Measurements from ENCODE around the gene CTIF. TPM values are rescaled to one million over a fixed set of nuclear protein-coding genes. Genes with fewer than 3 reads are reported as not detected.

CTIF gene
- total and polyA plus RNA-seq, 11 donors, result 21.2 to 93.0 (median 68.0) TPM

DNA sequence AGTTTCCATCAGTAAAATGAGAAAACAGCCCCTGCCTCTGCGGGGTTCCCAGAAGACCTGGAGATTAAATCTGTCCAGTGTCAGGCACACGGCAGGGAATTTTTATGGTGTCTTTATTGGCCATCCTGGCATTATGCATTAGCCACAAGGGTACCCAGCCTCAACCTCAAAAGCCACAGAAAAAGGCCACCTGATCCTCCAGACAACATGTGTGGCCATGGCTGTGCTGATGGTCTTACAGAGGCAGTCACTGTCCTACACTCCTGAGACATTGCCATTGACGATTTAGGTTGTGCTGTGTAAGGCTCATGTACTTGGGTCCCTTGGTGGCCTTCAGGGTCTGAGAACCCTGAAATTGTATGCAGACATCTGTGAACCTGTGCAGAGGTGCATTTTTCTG, 296.3 kb downstream of the CTIF start:
- ATAC-seq (no peak), DNase-seq (no peak)
- peak overlapping the region in 2 of 12 donors; percentile 22 to 81 for H3K27ac ChIP-seq
- no peaks in the 10 kb centered on the region for H3K27me3 ChIP-seq
- H3K4me1 ChIP-seq, result peaks cover 0 to 83% (median 36%) of the 10 kb centered on the region in 12 donors
- H3K9me3 ChIP-seq, result no peaks in the 10 kb centered on the region
- no peak for TF ChIP-seq POLR2A (IDR thresholded peaks at IDR 0.05)
- TF ChIP-seq, protein P1, sequence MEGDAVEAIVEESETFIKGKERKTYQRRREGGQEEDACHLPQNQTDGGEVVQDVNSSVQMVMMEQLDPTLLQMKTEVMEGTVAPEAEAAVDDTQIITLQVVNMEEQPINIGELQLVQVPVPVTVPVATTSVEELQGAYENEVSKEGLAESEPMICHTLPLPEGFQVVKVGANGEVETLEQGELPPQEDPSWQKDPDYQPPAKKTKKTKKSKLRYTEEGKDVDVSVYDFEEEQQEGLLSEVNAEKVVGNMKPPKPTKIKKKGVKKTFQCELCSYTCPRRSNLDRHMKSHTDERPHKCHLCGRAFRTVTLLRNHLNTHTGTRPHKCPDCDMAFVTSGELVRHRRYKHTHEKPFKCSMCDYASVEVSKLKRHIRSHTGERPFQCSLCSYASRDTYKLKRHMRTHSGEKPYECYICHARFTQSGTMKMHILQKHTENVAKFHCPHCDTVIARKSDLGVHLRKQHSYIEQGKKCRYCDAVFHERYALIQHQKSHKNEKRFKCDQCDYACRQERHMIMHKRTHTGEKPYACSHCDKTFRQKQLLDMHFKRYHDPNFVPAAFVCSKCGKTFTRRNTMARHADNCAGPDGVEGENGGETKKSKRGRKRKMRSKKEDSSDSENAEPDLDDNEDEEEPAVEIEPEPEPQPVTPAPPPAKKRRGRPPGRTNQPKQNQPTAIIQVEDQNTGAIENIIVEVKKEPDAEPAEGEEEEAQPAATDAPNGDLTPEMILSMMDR (IDR thresholded peaks at IDR 0.05), result no peak
- intact Hi-C loops (cut with DNase I), result no loop called here
- WGBS, 4 donors, result 68 to 82% (median 72%) methylated on average over 3 of the region's 3 CpGs
- H3K36me3 ChIP-seq, result peaks cover 0 to 6% (median 0%) of the 10 kb centered on the region in 9 donors
- no peak overlapping the region for H3K4me3 ChIP-seq

DNA sequence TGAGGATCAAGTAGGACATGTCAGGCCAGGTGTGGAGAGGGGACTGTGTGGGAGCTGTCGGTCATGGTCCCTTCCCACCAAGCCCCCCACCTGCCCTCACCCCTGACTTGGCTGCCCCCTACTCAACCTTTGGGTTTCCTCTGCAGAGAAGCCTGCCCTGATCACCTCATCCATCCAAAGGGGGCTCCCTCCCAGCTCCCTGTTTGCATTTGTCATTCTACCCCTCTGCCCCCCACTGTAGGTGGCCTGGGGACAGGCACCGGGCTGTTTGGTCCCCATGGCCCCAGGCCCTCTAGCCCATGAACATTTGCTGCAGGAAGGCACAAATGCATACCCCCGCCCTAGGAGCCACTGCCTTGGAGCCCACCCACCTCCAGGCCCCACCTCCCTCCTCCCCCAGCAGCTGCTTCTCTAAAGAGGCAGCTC, 296.9 kb downstream of the CTIF start:
- Histone ChIP-seq H3K9me3 (no peaks in the 10 kb centered on the region), H3K27me3 (no peaks in the 10 kb centered on the region), H3K4me1 (peaks cover 0 to 86% (median 36%) of the 10 kb centered on the region in 12 donors), H3K27ac (peak overlapping the region in 1 of 12 donors; percentile 81), H3K4me3 (no peak overlapping the region), H3K36me3 (peaks cover 0 to 6% (median 0%) of the 10 kb centered on the region in 9 donors)
- TF ChIP-seq, protein P1 (IDR thresholded peaks at IDR 0.05), result no peak
- TF ChIP-seq POLR2A (IDR thresholded peaks at IDR 0.05), result no peak
- ATAC-seq, result no peak
- intact Hi-C loops (cut with DNase I), result no loop called here
- peak in 1 of 5 donors; percentile 20 for DNase-seq
- WGBS, 4 donors, result 87 to 100% (median 94%) methylated on average over 3 of the region's 3 CpGs

DNA sequence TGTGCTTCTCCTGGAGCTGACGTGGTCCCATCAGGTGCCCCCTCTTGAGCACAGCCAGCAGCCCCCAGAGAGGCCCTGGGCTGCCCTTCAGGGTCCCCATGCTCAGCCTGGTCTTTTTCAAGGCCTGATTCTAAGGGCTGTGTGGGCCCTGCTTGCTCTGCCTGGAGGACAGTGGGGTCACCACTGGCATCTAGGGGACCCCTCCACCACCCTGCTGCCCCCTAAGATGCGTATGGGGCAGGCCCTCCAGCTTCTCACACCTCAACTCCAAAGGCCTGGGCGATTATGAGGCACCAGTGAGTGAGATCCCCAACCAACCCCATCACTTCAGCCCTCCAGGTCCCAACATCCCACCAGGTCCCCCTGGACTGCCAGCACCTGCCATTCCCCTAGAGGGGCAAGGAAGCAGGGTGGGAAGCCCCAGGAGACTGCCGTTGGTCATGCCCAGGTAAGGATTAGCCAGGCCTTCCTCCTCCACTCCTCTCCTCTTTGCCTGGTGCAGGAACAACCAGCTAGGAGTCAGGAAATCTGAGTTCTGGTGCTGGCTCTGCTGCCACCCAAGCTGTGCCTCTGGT, 297.5 kb downstream of the CTIF start:
- DNase-seq (peak in 1 of 5 donors; percentile 30), ATAC-seq (no peak)
- intact Hi-C loops (cut with DNase I), result no loop called here
- Histone ChIP-seq H3K36me3 (peaks cover 0 to 6% (median 0%) of the 10 kb centered on the region in 9 donors), H3K9me3 (no peaks in the 10 kb centered on the region), H3K4me3 (no peak overlapping the region), H3K27ac (no peak overlapping the region), H3K4me1 (peaks cover 0 to 86% (median 42%) of the 10 kb centered on the region in 12 donors), H3K27me3 (no peaks in the 10 kb centered on the region)
- TF ChIP-seq, protein P1 (IDR thresholded peaks at IDR 0.05), result no peak
- no peak for TF ChIP-seq POLR2A (IDR thresholded peaks at IDR 0.05)
- 75 to 100% (median 93%) methylated on average over 2 to 4 of the region's 4 CpGs for WGBS, 4 donors

DNA sequence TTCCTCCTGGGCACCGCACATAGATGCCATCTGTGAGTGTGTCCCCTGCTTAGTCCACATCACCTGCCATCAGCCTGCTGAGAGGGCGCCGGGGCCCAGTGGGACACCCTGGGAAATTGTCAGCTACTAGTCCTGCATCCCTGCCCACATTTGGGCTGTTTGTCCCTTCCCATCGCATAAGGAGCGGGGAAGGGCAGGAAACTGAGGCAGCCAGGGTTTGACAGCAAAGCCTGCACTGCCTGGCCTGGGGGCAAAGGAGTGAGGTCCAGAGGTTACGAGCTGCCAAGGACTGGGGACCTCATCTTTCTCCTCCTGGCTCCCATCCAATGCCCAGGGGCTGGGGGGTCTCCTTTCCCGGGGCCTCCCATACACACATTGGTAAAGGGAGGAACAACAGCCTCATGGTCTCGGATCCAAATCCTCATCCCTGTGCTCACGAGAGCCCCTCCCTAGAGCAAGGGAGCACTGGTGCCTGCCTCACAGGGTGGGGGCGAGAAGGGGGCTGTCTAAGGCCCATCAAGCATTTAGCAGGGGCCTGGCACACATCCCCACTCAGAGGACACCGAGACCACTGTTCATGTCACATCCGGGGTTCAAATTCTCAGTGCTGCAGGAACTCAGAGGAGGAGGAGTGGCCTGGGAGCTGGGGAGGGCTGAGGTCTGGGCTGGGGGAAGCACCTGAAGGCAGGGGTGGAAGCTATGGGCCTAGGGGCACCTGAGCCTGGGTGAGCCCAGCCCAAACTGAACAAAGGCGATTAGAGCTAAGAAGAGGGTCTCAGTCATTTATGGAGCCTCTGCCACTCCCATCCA, 298.2 kb downstream of the CTIF start:
- peak in 2 of 5 donors; percentile 12 to 32 for DNase-seq
- intact Hi-C loops (cut with DNase I), result no loop called here
- no peak for ATAC-seq
- 94 to 98% (median 97%) methylated on average over 9 to 13 of the region's 13 CpGs for WGBS, 4 donors
- no peaks in the 10 kb centered on the region for H3K36me3 ChIP-seq
- no peak for TF ChIP-seq POLR2A (IDR thresholded peaks at IDR 0.05)
- TF ChIP-seq, protein P1 (IDR thresholded peaks at IDR 0.05), result no peak
- H3K4me3 ChIP-seq, result no peak overlapping the region
- H3K27me3 ChIP-seq, result no peaks in the 10 kb centered on the region
- H3K9me3 ChIP-seq, result no peaks in the 10 kb centered on the region
- H3K4me1 ChIP-seq, result peaks cover 0 to 86% (median 48%) of the 10 kb centered on the region in 12 donors
- no peak overlapping the region for H3K27ac ChIP-seq

All from heart left ventricle (tissue), 16 donors.